HepG2 (cell line): ENCODE measurements around the gene PSMD12. TPM values are rescaled to one million over a fixed set of nuclear protein-coding genes. Genes with fewer than 3 reads are reported as not detected.
A peak's percentile ranks its signal among the peaks of the same experiment; 100 is the strongest.

Experiments used
- BCLAF1 ChIP-seq: fragments of 450-650 bp; IDR thresholded peaks from 2 replicates; pipeline ENCODE4 v1.6.1; 2017; ENCODE audit warnings: mild to moderate bottlenecking
- DR1 ChIP-seq: sonication (generic); formaldehyde crosslinking; IDR thresholded peaks from 2 replicates; pipeline ENCODE4 v1.8.0; 2021; ENCODE audit warnings: mild to moderate bottlenecking, missing genetic modification reagents, inconsistent platforms
- DRAP1 ChIP-seq: IDR thresholded peaks from 2 replicates; pipeline ENCODE4 v1.6.1; 2016; ENCODE audit warnings: missing genetic modification reagents, missing compliant biosample characterization
- HNRNPL ChIP-seq: fragments of 200-400 bp; formaldehyde crosslinking; IDR thresholded peaks from 2 replicates; pipeline ENCODE4 v1.6.1; 2017; ENCODE audit warnings: mild to moderate bottlenecking, low read depth, low read length
- KLF6 ChIP-seq: IDR thresholded peaks from 2 replicates; pipeline ENCODE4 v1.8.0; 2016; ENCODE audit warnings: missing biosample characterization, missing genetic modification reagents
- NKX3-1 ChIP-seq: sonication (generic); formaldehyde crosslinking; IDR thresholded peaks from 2 replicates; pipeline ENCODE4 v1.5.0; 2020; ENCODE audit warnings: missing genetic modification reagents
- PITX1 ChIP-seq: sonication (generic); formaldehyde crosslinking; IDR thresholded peaks from 2 replicates; pipeline ENCODE4 v1.5.1; 2020; ENCODE audit warnings: mild to moderate bottlenecking, missing genetic modification reagents
- SALL1 ChIP-seq: sonication (generic); formaldehyde crosslinking; IDR thresholded peaks from 2 replicates; pipeline ENCODE4 v1.8.0; 2022; ENCODE audit warnings: mild to moderate bottlenecking, missing genetic modification reagents
- THAP8 ChIP-seq: sonication (generic); formaldehyde crosslinking; IDR thresholded peaks from 2 replicates; pipeline ENCODE4 v1.5.1; 2020; ENCODE audit warnings: missing genetic modification reagents, mild to moderate bottlenecking, borderline replicate concordance
- THYN1 ChIP-seq: sonication (generic); formaldehyde crosslinking; IDR thresholded peaks from 2 replicates; pipeline ENCODE4 v1.8.1; 2023; ENCODE audit warnings: low read depth, mild to moderate bottlenecking, moderate library complexity, missing genetic modification reagents, borderline replicate concordance
- XRCC5 ChIP-seq: fragments of 200-400 bp; formaldehyde crosslinking; optimal IDR thresholded peaks from 2 replicates; pipeline ENCODE3; 2017; ENCODE audit warnings: mild to moderate bottlenecking, low read length
- ZBTB1 ChIP-seq: sonication (generic); formaldehyde crosslinking; IDR thresholded peaks from 2 replicates; pipeline ENCODE4 v1.4.0; 2020; ENCODE audit warnings: missing genetic modification reagents, borderline replicate concordance
- ZFP1 ChIP-seq: IDR thresholded peaks from 2 replicates; pipeline ENCODE4 v1.6.1; 2016
- ZNF513 ChIP-seq: sonication (generic); formaldehyde crosslinking; conservative IDR thresholded peaks from 2 replicates; pipeline ENCODE4 v1.5.0; 2020; ENCODE audit warnings: missing genetic modification reagents
- polyA plus RNA-seq, 8 experiments: library from polyadenylated mRNA; depleted of rRNA in 3 of 8; stranded (reverse) in 7 of 8; unstranded in 1 of 8; fragments of >200 nt; fragmentation: Illumina TruSeq in 4 of 8; extraction: Trizol in 4 of 8; gene quantifications; 2 replicates each; pipeline versions ENCODE4 v1.2.1 to v1.2.3, GENCODE V29; 2011 to 2016; ENCODE audit warnings: low read depth in 4 of 8, missing spikeins in 1 of 8, mixed read lengths in 1 of 8; ENCODE audit not compliant: insufficient read depth in 1 of 8
- total RNA-seq, 5 experiments: library from RNA; depleted of rRNA; stranded (reverse); fragments of >200 nt; fragmentation: Illumina TruSeq; extraction: Trizol; gene quantifications; 2 replicates each; pipeline ENCODE4 v1.2.3, GENCODE V29; 2016; ENCODE audit warnings: low read depth in 1 of 5
- TF ChIP-seq, protein P1 (sequence below): IDR thresholded peaks from 2 replicates; pipeline ENCODE4 v1.4.0; 2020; ENCODE audit warnings: mild to moderate bottlenecking, missing genetic modification reagents
- TF ChIP-seq, protein P2 (sequence below): sonication (generic); formaldehyde crosslinking; IDR thresholded peaks from 2 replicates; pipeline ENCODE4 v1.5.0; 2020; ENCODE audit warnings: missing genetic modification reagents
- TF ChIP-seq, protein P3 (sequence below): sonication (generic); formaldehyde crosslinking; IDR thresholded peaks from 2 replicates; pipeline ENCODE4 v1.4.0; 2020; ENCODE audit warnings: missing genetic modification reagents

PSMD12 gene
- total and polyA plus RNA-seq, 2 of the 13 experiments (the other 11 are each of a cell fraction or from before 2014, with no cell fraction given): 27.4 to 71.7 TPM

DNA sequence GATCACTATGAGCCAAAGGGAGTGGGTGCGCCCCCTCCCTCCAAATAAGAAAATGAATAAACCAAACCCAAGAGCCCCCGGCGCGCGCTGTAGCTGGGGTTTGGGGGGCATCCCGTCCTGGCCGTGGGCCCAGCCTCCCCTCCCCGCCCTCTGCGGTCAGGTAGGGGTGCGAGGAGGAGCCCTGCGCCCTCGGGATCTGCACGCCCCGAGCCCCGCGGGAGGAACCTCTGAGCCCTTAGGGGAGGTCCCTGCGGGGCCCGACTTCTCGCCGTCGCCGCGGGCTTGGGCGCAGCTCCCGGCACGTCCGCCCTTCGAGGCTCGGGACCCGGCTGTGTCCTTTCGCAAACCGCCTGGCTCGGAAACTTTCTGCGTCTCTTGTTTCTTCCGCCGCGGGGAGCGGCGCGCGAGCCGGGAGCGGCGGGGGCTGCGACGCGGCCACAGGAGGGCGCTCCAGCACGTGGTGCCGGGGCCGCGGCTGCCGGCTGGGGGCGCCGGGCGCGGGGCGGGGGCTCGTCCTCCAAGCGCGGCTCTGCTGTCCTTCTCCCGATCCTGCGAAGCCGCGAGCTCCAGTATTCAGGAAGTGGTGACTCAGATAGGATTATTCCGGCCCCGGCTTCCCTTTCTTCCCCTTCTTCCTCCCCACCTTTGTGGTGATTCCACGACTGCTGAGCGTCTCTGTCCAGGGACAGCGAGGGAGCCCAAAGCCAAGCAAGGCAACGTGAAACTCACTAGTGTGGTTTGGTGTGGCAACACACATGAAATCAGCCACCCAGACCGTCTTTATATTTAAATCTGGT, 12.3 kb upstream of the PSMD12 start (continued):
- TF ChIP-seq, protein P1, sequence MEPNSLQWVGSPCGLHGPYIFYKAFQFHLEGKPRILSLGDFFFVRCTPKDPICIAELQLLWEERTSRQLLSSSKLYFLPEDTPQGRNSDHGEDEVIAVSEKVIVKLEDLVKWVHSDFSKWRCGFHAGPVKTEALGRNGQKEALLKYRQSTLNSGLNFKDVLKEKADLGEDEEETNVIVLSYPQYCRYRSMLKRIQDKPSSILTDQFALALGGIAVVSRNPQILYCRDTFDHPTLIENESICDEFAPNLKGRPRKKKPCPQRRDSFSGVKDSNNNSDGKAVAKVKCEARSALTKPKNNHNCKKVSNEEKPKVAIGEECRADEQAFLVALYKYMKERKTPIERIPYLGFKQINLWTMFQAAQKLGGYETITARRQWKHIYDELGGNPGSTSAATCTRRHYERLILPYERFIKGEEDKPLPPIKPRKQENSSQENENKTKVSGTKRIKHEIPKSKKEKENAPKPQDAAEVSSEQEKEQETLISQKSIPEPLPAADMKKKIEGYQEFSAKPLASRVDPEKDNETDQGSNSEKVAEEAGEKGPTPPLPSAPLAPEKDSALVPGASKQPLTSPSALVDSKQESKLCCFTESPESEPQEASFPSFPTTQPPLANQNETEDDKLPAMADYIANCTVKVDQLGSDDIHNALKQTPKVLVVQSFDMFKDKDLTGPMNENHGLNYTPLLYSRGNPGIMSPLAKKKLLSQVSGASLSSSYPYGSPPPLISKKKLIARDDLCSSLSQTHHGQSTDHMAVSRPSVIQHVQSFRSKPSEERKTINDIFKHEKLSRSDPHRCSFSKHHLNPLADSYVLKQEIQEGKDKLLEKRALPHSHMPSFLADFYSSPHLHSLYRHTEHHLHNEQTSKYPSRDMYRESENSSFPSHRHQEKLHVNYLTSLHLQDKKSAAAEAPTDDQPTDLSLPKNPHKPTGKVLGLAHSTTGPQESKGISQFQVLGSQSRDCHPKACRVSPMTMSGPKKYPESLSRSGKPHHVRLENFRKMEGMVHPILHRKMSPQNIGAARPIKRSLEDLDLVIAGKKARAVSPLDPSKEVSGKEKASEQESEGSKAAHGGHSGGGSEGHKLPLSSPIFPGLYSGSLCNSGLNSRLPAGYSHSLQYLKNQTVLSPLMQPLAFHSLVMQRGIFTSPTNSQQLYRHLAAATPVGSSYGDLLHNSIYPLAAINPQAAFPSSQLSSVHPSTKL (CRISPR knock-in tag): no peak; the same call in 1 of the 2 replicates
- TF ChIP-seq BCLAF1: no peak
- TF ChIP-seq XRCC5: no peak
- TF ChIP-seq SALL1 (CRISPR knock-in tag): peak; percentile 66
- TF ChIP-seq HNRNPL: no peak
- peak; percentile 42; the same call in 1 of the 2 replicates for TF ChIP-seq NKX3-1 (CRISPR knock-in tag)
- TF ChIP-seq KLF6: no peak; the same call in 1 of the 2 replicates
- TF ChIP-seq, protein P2, sequence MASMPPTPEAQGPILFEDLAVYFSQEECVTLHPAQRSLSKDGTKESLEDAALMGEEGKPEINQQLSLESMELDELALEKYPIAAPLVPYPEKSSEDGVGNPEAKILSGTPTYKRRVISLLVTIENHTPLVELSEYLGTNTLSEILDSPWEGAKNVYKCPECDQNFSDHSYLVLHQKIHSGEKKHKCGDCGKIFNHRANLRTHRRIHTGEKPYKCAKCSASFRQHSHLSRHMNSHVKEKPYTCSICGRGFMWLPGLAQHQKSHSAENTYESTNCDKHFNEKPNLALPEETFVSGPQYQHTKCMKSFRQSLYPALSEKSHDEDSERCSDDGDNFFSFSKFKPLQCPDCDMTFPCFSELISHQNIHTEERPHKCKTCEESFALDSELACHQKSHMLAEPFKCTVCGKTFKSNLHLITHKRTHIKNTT (CRISPR knock-in tag): no peak; the same call in 1 of the 2 replicates
- TF ChIP-seq THYN1: no peak
- peak; percentile 37; the same call in 1 of the 2 replicates for TF ChIP-seq DR1
- no peak for TF ChIP-seq ZFP1 (CRISPR knock-in tag)
- TF ChIP-seq PITX1 (CRISPR knock-in tag): no peak
- TF ChIP-seq DRAP1 (CRISPR knock-in tag): no peak
- TF ChIP-seq THAP8: no peak
- TF ChIP-seq, protein P3, sequence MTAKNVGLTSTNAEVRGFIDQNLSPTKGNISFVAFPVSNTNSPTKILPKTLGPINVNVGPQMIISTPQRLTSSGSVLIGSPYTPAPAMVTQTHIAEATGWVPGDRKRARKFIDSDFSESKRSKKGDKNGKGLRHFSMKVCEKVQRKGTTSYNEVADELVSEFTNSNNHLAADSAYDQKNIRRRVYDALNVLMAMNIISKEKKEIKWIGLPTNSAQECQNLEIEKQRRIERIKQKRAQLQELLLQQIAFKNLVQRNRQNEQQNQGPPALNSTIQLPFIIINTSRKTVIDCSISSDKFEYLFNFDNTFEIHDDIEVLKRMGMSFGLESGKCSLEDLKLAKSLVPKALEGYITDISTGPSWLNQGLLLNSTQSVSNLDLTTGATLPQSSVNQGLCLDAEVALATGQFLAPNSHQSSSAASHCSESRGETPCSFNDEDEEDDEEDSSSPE (CRISPR knock-in tag): peak; percentile 57; the same call in 1 of the 2 replicates
- TF ChIP-seq ZNF513: peak; percentile 31; the same call in 1 of the 2 replicates
- no peak for TF ChIP-seq ZBTB1
